ENCODE data around the gene SMIM9. TPM values are rescaled to one million over a fixed set of nuclear protein-coding genes. Genes with fewer than 3 reads are reported as not detected.
"Not testable (repeated sequence)": the region's sequence is repeated elsewhere in the genome, so short reads cannot be mapped to it uniquely, and the experiment has no call there.

SMIM9 gene
- total and polyA plus RNA-seq, 12 donors: 0.28 to 0.47 (median 0.28) TPM; not detected in 9

DNA sequence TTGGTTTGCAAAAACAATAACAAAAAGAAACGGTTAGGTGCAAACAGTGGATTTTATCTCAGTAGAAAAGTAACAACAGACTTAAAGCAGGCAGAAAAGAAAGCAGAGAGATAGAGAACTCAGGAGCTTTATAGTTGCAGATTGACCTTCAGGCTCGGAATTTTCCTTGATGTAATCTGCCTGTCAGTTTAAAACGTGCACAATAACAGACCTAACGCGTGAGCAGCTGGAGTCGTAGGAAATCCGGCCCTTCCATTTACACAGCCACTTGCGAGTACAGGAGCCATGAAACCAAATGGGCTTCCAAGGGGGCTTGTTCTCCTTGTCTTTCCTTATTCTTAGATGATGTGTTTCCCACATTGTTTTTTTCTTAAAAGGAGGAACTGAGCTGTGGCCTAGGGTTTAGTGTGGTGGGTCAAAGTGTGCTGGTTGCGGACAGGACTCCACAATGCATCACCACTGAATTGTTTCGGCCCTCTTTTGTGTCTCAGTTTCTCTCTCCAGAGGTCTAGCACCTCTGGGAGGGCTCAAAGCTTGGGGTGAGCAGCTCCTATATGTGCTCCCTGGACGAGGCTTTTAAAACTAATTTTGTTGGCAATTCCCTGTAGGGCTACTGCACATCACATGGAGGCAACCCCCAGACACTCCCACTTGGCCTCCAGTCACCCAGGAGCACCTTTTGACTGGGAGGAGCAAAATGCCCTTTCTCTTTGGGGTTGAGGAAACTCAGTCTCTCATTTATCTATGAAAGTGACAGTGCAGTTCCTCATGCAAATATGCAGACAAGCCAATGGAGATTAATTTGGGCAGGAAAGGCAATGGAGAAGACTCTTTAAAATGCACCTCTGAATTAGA, 15.3 kb downstream of the SMIM9 start:
- TF ChIP-seq, protein P1, sequence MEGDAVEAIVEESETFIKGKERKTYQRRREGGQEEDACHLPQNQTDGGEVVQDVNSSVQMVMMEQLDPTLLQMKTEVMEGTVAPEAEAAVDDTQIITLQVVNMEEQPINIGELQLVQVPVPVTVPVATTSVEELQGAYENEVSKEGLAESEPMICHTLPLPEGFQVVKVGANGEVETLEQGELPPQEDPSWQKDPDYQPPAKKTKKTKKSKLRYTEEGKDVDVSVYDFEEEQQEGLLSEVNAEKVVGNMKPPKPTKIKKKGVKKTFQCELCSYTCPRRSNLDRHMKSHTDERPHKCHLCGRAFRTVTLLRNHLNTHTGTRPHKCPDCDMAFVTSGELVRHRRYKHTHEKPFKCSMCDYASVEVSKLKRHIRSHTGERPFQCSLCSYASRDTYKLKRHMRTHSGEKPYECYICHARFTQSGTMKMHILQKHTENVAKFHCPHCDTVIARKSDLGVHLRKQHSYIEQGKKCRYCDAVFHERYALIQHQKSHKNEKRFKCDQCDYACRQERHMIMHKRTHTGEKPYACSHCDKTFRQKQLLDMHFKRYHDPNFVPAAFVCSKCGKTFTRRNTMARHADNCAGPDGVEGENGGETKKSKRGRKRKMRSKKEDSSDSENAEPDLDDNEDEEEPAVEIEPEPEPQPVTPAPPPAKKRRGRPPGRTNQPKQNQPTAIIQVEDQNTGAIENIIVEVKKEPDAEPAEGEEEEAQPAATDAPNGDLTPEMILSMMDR (IDR thresholded peaks at IDR 0.05): no peak
- no peak for ATAC-seq

DNA sequence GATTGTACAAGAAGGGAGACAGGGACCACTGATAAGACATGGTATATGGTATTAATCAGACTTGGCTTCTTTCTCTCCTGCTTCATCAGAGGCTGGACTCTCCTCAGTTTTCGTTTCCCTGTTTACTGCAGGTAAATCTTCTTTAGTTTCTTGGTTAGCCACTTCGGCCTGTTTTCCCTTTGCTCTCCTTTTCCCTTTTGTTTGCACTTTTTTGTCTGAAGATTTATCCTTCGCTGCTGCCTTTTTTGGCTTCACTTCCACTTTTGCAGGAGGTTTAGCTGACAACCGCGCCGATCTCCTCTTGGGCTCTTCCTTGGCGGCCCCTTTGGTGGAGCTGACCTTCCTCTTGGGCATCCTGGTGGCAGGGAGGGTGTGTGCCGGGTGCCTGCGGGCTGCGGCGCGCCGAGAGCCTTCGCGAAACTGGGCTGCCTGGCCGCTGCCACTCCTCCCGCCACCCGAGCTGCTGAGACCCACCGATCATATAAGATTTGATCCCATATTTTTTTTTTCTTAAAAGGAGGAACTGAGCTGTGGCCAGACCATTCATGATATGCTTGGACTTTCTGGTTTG, 17.3 kb downstream of the SMIM9 start:
- whole genome bisulfite sequencing, 2 donors: 96 to 99% methylated on average over 13 to 19 of the region's 19 CpGs
- ATAC-seq; H3K9me3 ChIP-seq; H3K27me3 ChIP-seq; H3K4me3 ChIP-seq; H3K36me3 ChIP-seq; intact Hi-C loops (cut with DNase I); DNase-seq; H3K4me1 ChIP-seq; H3K27ac ChIP-seq: not testable (repeated sequence)

More for the DNA sequence above, 15.3 kb downstream of the SMIM9 start:
- Histone ChIP-seq H3K27ac (no peak overlapping the region), H3K27me3 (no peaks in the 10 kb centered on the region), H3K4me1 (no peaks in the 10 kb centered on the region), H3K36me3 (no peaks in the 10 kb centered on the region), H3K9me3 (peaks cover 0 to 6% (median 0%) of the 10 kb centered on the region in 11 donors), H3K4me3 (no peak overlapping the region)
- intact Hi-C loops (cut with DNase I): no loop called here
- no peak for DNase-seq
- 47 to 61% methylated on average over 11 of the region's 11 CpGs for WGBS, 2 donors

DNA sequence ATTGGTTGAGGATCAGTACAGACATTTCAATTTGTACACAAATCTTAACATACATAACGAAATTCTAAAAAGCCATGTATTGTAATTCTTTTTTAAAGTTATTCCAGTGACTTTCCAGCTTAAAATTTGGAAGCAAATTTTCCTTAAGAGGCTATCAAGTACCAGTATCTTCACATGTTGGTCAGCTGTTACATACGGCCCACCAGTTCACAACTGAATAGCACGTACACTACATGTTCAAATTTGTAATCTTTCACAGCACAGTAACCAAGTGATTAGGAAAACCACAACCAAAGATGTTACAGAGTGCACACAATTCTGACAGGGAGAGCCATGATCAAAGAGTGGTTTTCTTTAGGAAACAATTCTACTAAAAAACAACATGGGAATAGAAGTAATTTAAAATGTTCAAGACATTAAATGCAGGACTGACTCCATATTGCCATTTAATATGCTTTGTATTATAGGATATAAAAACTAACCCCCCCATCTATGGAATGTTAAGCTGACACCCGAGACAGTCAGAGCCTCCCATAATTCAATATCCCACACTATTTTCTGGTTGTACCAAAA, 18.1 kb downstream of the SMIM9 start:
- H3K4me1 ChIP-seq; intact Hi-C loops (cut with DNase I); H3K36me3 ChIP-seq; H3K27ac ChIP-seq; H3K9me3 ChIP-seq; H3K27me3 ChIP-seq; H3K4me3 ChIP-seq; ATAC-seq; DNase-seq: not testable (repeated sequence)
- WGBS, 2 donors: 89 to 91% methylated on average over 3 to 4 of the region's 4 CpGs

DNA sequence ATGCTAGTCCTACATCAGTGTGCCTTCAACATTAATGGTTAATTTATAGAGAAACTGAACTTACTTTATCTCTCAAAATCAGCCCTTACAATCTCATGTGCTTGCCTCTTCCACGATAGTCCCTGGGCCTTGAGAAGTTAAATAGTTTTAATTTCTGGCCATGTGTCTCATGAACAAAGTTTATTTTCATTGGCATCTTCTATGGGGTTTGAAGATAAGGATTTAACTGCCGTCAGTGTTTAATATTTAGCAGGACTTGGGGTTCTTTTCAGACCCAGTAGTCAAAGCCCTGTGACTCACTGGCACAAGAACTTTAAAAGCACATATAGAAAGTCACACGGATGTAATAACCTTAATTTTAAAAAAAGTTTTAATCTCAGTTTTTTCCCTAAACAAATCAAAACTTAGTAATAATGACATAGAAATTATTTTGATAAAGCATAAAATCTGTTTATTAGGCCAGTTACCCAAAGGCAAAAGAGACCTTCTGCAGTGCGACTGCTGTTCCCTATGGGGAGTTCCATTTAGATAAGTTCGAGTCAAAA, 19.1 kb downstream of the SMIM9 start:
- Histone ChIP-seq H3K36me3 (no peaks in the 10 kb centered on the region), H3K27me3 (peaks cover 0 to 9% (median 0%) of the 10 kb centered on the region in 7 donors), H3K27ac (no peak overlapping the region), H3K4me3 (no peak overlapping the region), H3K4me1 (no peaks in the 10 kb centered on the region), H3K9me3 (peaks cover 0 to 6% (median 0%) of the 10 kb centered on the region in 11 donors)
- intact Hi-C loops (cut with DNase I): no loop called here
- no peak for DNase-seq
- WGBS, 2 donors: 61 to 69% methylated on average over 5 of the region's 5 CpGs
- TF ChIP-seq, protein P1 (IDR thresholded peaks at IDR 0.05): no peak
- no peak for ATAC-seq

DNA sequence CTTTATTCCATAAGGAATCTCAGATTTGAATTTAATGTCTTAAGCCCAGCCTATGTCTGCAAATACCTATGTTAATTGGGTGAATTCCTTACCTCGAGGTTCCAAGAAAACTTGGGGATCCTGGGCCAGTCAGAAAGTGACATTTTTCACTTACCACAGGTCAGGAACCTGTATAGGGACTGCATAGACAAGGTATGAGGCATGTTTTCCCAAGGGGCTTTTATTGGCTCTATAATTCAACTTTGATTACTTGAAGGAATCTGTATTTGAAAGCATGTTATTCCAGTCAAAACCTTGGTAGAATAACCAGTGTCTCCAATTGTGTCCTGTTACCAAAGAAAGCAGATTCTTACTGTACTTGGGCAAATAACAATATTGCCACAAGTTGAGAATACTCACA, 20.7 kb downstream of the SMIM9 start:
- Histone ChIP-seq H3K4me1 (no peaks in the 10 kb centered on the region), H3K4me3 (no peak overlapping the region), H3K9me3 (peaks cover 0 to 6% (median 0%) of the 10 kb centered on the region in 11 donors), H3K27ac (no peak overlapping the region), H3K27me3 (peaks cover 0 to 9% (median 0%) of the 10 kb centered on the region in 7 donors), H3K36me3 (no peaks in the 10 kb centered on the region)
- TF ChIP-seq, protein P1 (IDR thresholded peaks at IDR 0.05): no peak
- intact Hi-C loops (cut with DNase I): no loop called here
- WGBS, 2 donors: 23 to 42% methylated on average over 1 of the region's 1 CpG
- DNase-seq (no peak), ATAC-seq (no peak)

Data from heart right ventricle (tissue), 16 donors.